H1 (cell line): ENCODE measurements around the gene ZBTB16. TPM values are rescaled to one million over a fixed set of nuclear protein-coding genes. Genes with fewer than 3 reads are reported as not detected.

Experiments used
- CTCF ChIA-PET: fragments of 300-600 bp; sonication (Branson Sonifier 250); formaldehyde crosslinking; loops from one replicate; lab custom pipeline; 2021; ENCODE audit not compliant: partially characterized antibody; lab: Charles Lee
- POLR2A ChIA-PET: fragments of 300-600 bp; sonication (Branson Sonifier 250); formaldehyde crosslinking; loops from one replicate; lab custom pipeline; 2021; ENCODE audit warnings: inconsistent platforms; ENCODE audit not compliant: partially characterized antibody; lab: Charles Lee
- DNase-seq, 2 experiments: peaks; one replicate each; pipeline versions ENCODE4 v3.0.0 to v3.0.0-alpha.2; 2010 to 2022; ENCODE audit warnings: low spot score in 2 of 2, low read depth in 1 of 2, mixed read lengths in 1 of 2
- FAIRE-seq: peaks from 2 replicates; lab custom pipeline; 2011; peaks lifted over from hg19 to GRCh38; lab: Jason Lieb, UNC
- H2AFZ ChIP-seq: 2 replicates; pipeline ENCODE4 v1.8.1; 2012; ENCODE audit warnings: low read length, inconsistent platforms
- H2AK5ac ChIP-seq: 2 replicates; pipeline ENCODE4 v1.6.1; 2013; ENCODE audit warnings: low read depth, low read length
- H2BK120ac ChIP-seq: replicated peaks from 2 replicates; pipeline ENCODE3; 2013; ENCODE audit warnings: low read depth, low read length, inconsistent platforms
- H2BK12ac ChIP-seq: 2 replicates; pipeline ENCODE4 v1.6.1; 2013; ENCODE audit warnings: low read depth, low read length
- H2BK15ac ChIP-seq: 2 replicates; pipeline ENCODE4 v1.6.1; 2013; ENCODE audit warnings: low read length
- H2BK20ac ChIP-seq: 2 replicates; pipeline ENCODE4 v1.6.1; 2013; ENCODE audit warnings: low read length
- H2BK5ac ChIP-seq: 2 replicates; pipeline ENCODE4 v1.6.1; 2013; ENCODE audit warnings: low read depth, low read length
- H3K14ac ChIP-seq: 2 replicates; pipeline ENCODE4 v1.6.1; 2013; ENCODE audit warnings: inconsistent platforms; ENCODE audit not compliant: insufficient read length
- H3K18ac ChIP-seq: 2 replicates; pipeline ENCODE4 v1.6.1; 2013; ENCODE audit warnings: low read length; ENCODE audit errors: extremely low read depth
- H3K23ac ChIP-seq: 2 replicates; pipeline ENCODE4 v1.6.1; 2013; ENCODE audit warnings: inconsistent platforms; ENCODE audit not compliant: insufficient read length
- H3K23me2 ChIP-seq: 2 replicates; pipeline ENCODE4 v1.6.1; 2013; ENCODE audit warnings: low read depth, low read length
- H3K27ac ChIP-seq: 2 replicates; pipeline ENCODE4 v1.6.1; 2011; ENCODE audit warnings: low read depth, low read length, inconsistent platforms
- H3K27me3 ChIP-seq, 4 experiments: replicated peaks in 1 of 4; 1 replicate in 1 of 4; 2 replicates in 3 of 4; pipeline versions ENCODE4 v1.6.1 to v1.8.1; 2011 to 2013; ENCODE audit warnings: low read length in 3 of 4, mild to moderate bottlenecking in 3 of 4, inconsistent platforms in 2 of 4, mixed read lengths in 2 of 4, moderate library complexity in 1 of 4; ENCODE audit not compliant: control insufficient read depth in 3 of 4, insufficient read depth in 3 of 4; ENCODE audit errors: extremely low read depth in 1 of 4
- H3K36me3 ChIP-seq, 4 experiments: 2 replicates each; pipeline versions ENCODE4 v1.6.1 to v1.8.1; 2011 to 2013; ENCODE audit warnings: mild to moderate bottlenecking in 4 of 4, low read length in 3 of 4, moderate library complexity in 2 of 4, control low read depth in 1 of 4, inconsistent platforms in 1 of 4; ENCODE audit not compliant: insufficient read depth in 4 of 4, control insufficient read depth in 2 of 4
- H3K4ac ChIP-seq: replicated peaks from 2 replicates; pipeline ENCODE3; 2013; ENCODE audit warnings: low read length, low read depth, mixed read lengths, inconsistent platforms; ENCODE audit not compliant: insufficient read length
- H3K4me1 ChIP-seq, 4 experiments: replicated peaks in 1 of 4; 1 replicate in 1 of 4; 2 replicates in 3 of 4; pipeline versions ENCODE4 v1.6.1 to v1.8.1; 2011 to 2013; ENCODE audit warnings: low read length in 3 of 4, inconsistent platforms in 2 of 4, mixed read lengths in 1 of 4; ENCODE audit not compliant: insufficient read depth in 4 of 4, control insufficient read depth in 3 of 4
- H3K4me2 ChIP-seq, 2 experiments: 2 replicates each; pipeline versions ENCODE4 v1.6.1 to v1.8.1; 2011 to 2013; ENCODE audit warnings: low read depth in 2 of 2, low read length in 2 of 2, control low read depth in 1 of 2, inconsistent platforms in 1 of 2, mild to moderate bottlenecking in 1 of 2; ENCODE audit not compliant: insufficient read depth in 1 of 2
- H3K4me3 ChIP-seq, 4 experiments: fragments of 200-600, 300-600 bp in 1 of 4; sonication (generic), shearing (Covaris generic), sonication (Bioruptor Twin) in 1 of 4; 2 replicates each; pipeline versions ENCODE4 v1.5.1 to v1.8.1; 2011 to 2016; ENCODE audit warnings: low read length in 4 of 4, low read depth in 3 of 4, control low read depth in 2 of 4, inconsistent platforms in 2 of 4, mild to moderate bottlenecking in 2 of 4, mixed read lengths in 1 of 4, moderate library complexity in 1 of 4; ENCODE audit not compliant: insufficient read depth in 2 of 4; ENCODE audit errors: extremely low read depth in 1 of 4
- H3K56ac ChIP-seq: replicated peaks from 2 replicates; pipeline ENCODE3; 2013; ENCODE audit warnings: low read depth, mild to moderate bottlenecking, mixed read lengths, low read length, inconsistent platforms; ENCODE audit not compliant: insufficient read length
- H3K79me1 ChIP-seq: 2 replicates; pipeline ENCODE4 v1.6.1; 2013; ENCODE audit warnings: low read depth, low read length, control low read depth
- H3K79me2 ChIP-seq, 2 experiments: 2 replicates each; pipeline versions ENCODE4 v1.6.1 to v1.8.1; 2012 to 2013; ENCODE audit warnings: low read length in 2 of 2, mild to moderate bottlenecking in 2 of 2, inconsistent platforms in 1 of 2; ENCODE audit not compliant: insufficient read depth in 2 of 2, control insufficient read depth in 1 of 2
- H3K9ac ChIP-seq, 4 experiments: replicated peaks in 1 of 4; 1 replicate in 1 of 4; 2 replicates in 3 of 4; pipeline versions ENCODE4 v1.6.1 to v1.8.1; 2011 to 2013; ENCODE audit warnings: low read depth in 3 of 4, low read length in 3 of 4, control low read depth in 2 of 4, mild to moderate bottlenecking in 2 of 4, moderate library complexity in 2 of 4, inconsistent platforms in 1 of 4; ENCODE audit errors: extremely low read depth in 1 of 4
- H3K9me3 ChIP-seq, 2 experiments: 2 replicates each; pipeline versions ENCODE4 v1.6.1 to v1.8.1; 2012 to 2013; ENCODE audit warnings: mild to moderate bottlenecking in 2 of 2, moderate library complexity in 2 of 2, control low read depth in 1 of 2, inconsistent platforms in 1 of 2, low read depth in 1 of 2, low read length in 1 of 2, mixed read lengths in 1 of 2; ENCODE audit not compliant: insufficient read depth in 2 of 2
- H4K20me1 ChIP-seq, 2 experiments: replicated peaks in 1 of 2; 2 replicates each; pipeline versions ENCODE3 to v1.8.1; 2011 to 2013; ENCODE audit warnings: inconsistent platforms in 2 of 2, low read length in 2 of 2, mild to moderate bottlenecking in 1 of 2; ENCODE audit not compliant: insufficient read depth in 2 of 2, control insufficient read depth in 1 of 2
- H4K5ac ChIP-seq: 2 replicates; pipeline ENCODE4 v1.6.1; 2013; ENCODE audit warnings: low read length, low read depth, mixed read lengths, inconsistent platforms; ENCODE audit not compliant: insufficient read length
- H4K8ac ChIP-seq: 2 replicates; pipeline ENCODE4 v1.8.0; 2013; ENCODE audit warnings: mild to moderate bottlenecking, moderate library complexity, low read length, inconsistent platforms; ENCODE audit not compliant: insufficient read depth; ENCODE audit errors: extremely low read depth
- H4K91ac ChIP-seq: replicated peaks from 2 replicates; pipeline ENCODE3; 2013; ENCODE audit warnings: low read length, mixed read lengths, inconsistent platforms; ENCODE audit not compliant: insufficient read length
- JUND ChIP-seq: IDR thresholded peaks from 2 replicates; pipeline ENCODE4 v1.6.1; 2011; ENCODE audit warnings: mild to moderate bottlenecking, improper control_type of control experiment, low read length
- POLR2AphosphoS5 ChIP-seq: IDR thresholded peaks from 2 replicates; pipeline ENCODE4 v1.6.1; 2011; ENCODE audit warnings: low read depth, low read length
- RBBP5 ChIP-seq: IDR thresholded peaks from 2 replicates; pipeline ENCODE4 v1.7.1; 2012; ENCODE audit warnings: low read depth, mild to moderate bottlenecking, inconsistent platforms, low read length, moderate library complexity, borderline replicate concordance
- RNF2 ChIP-seq: fragments of 200-900, 300-1000 bp; sonication (generic); IDR thresholded peaks from 2 replicates; pipeline ENCODE4 v1.7.1; 2016; ENCODE audit warnings: borderline replicate concordance, low read depth, mild to moderate bottlenecking, antibody characterized with exemption, low read length; ENCODE audit not compliant: poor library complexity, severe bottlenecking; ENCODE audit errors: missing control alignments
- SIX5 ChIP-seq: IDR thresholded peaks from 2 replicates; pipeline ENCODE4 v1.6.1; 2011; ENCODE audit warnings: mild to moderate bottlenecking, low read depth, low read length
- SP1 ChIP-seq: IDR thresholded peaks from 2 replicates; pipeline ENCODE4 v1.6.1; 2011; ENCODE audit warnings: low read depth, low read length
- SP2 ChIP-seq: IDR thresholded peaks from 2 replicates; pipeline ENCODE4 v1.6.1; 2012; ENCODE audit warnings: mild to moderate bottlenecking, low read length, inconsistent platforms
- YY1 ChIP-seq: IDR thresholded peaks from 2 replicates; pipeline ENCODE4 v1.6.1; 2011; ENCODE audit warnings: low read depth, mild to moderate bottlenecking, low read length
- WGBS, 2 experiments: shearing (Covaris generic) in 1 of 2; methylation state at CpG; one replicate each; pipeline versions ENCODE4 v1.1.6 to v1.1.7; 2013 to 2015; ENCODE audit warnings: low lambda C conversion rate in 2 of 2, mixed read lengths in 2 of 2, inconsistent platforms in 1 of 2, low coverage in 1 of 2, missing lambda C conversion rate in 1 of 2; ENCODE audit not compliant: insufficient replicate concordance in 2 of 2, insufficient coverage in 1 of 2, insufficient read length in 1 of 2; ENCODE audit errors: extremely low coverage in 1 of 2, missing lambda C conversion rate in 1 of 2; 5-methylcytosine and 5-hydroxymethylcytosine counted together
- polyA plus RNA-seq, 7 experiments: library from polyadenylated mRNA; depleted of rRNA in 3 of 7; stranded (reverse) in 5 of 7; unstranded in 2 of 7; fragments of >200 nt in 5 of 7; fragments of 200-250 nt in 2 of 7; gene quantifications; 1 replicate in 5 of 7; 2 replicates in 1 of 7; 4 replicates in 1 of 7; pipeline versions ENCODE4 v1.2.1 to v1.2.3, GENCODE V29; 2011 to 2013; ENCODE audit warnings: missing spikeins in 2 of 7, mixed read lengths in 2 of 7
- total RNA-seq: library from RNA; stranded (reverse); fragmentation: NEBNext Ultra II Directional; extraction: Animal tissue kit (Norgen Biotek cat#: 25700); gene quantifications from 2 replicates; pipeline ENCODE4 v1.2.1, GENCODE V29; 2021

Gene ZBTB16
- total and polyA plus RNA-seq, 2 of the 8 experiments (the other 6 are each of a cell fraction or from before 2014, with no cell fraction given): 0.12 to 0.61 TPM

DNA sequence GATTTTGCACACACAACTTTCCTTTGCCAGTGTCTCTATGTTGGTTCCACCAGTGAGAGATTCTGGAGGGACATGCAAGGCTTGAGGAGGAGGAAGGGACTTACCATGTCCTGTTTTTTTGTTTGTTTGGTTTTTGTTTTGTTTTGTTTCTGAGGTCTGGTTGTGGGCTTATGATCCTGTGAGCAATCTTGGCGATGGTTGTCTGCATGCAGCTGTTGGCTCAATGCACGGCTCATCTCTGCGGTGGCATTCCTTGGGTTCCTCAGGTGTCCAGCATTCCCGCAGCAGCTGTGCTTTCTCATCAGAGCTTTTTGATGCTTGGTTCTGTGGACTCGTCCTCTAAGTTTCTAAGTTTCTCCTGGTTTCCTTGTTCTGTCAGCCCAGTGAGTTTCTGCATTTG, 231.9 kb downstream of the ZBTB16 start:
- 90% methylated on average over 5 of the region's 5 CpGs; no CpG with 5 or more reads in 1 of the 2 experiments for WGBS, 2 experiments
- no peak overlapping the region for H4K91ac ChIP-seq
- no peak overlapping the region for H3K18ac ChIP-seq
- no peaks in the 10 kb centered on the region for H3K9me3 ChIP-seq
- no peak overlapping the region for H2BK5ac ChIP-seq
- H3K4me2 ChIP-seq: no peak overlapping the region
- no peak overlapping the region for H3K9ac ChIP-seq
- H2AFZ ChIP-seq: no peak overlapping the region
- no peak overlapping the region for H2AK5ac ChIP-seq
- H3K27ac ChIP-seq: no peak overlapping the region
- H3K4ac ChIP-seq: no peak overlapping the region
- no peak overlapping the region for H3K56ac ChIP-seq
- H3K36me3 ChIP-seq: no peaks in the 10 kb centered on the region
- no peaks in the 10 kb centered on the region for H3K23me2 ChIP-seq
- H3K14ac ChIP-seq: no peak overlapping the region
- H3K4me1 ChIP-seq: no peaks in the 10 kb centered on the region
- H2BK15ac ChIP-seq: no peak overlapping the region
- no peak overlapping the region for H4K8ac ChIP-seq
- H2BK20ac ChIP-seq: no peak overlapping the region
- H3K27me3 ChIP-seq: no peaks in the 10 kb centered on the region
- H4K20me1 ChIP-seq: no peaks in the 10 kb centered on the region
- CTCF ChIA-PET: interaction anchor here (0.8 to 3.8 kb wide), 6 partner anchors 9 to 1006 kb away, joined by 3 to 30 read pairs (median 4); no protein-coding TSS in a partner anchor
- POLR2A ChIA-PET: no interaction called here
- H3K4me3 ChIP-seq: no peak overlapping the region
- H2BK120ac ChIP-seq: no peak overlapping the region
- H3K79me1 ChIP-seq: no peaks in the 10 kb centered on the region
- H3K79me2 ChIP-seq: no peaks in the 10 kb centered on the region
- no peak for DNase-seq
- H4K5ac ChIP-seq: no peak overlapping the region
- TF ChIP-seq YY1 (no peak), SP1 (no peak), JUND (no peak), RNF2 (no peak), RBBP5 (no peak), POLR2AphosphoS5 (no peak), SP2 (no peak), SIX5 (no peak)
- TF ChIP-seq, all 59 proteins: peak for 0
- FAIRE-seq: no peak
- Histone ChIP-seq H3K23ac (no peak overlapping the region), H2BK12ac (no peak overlapping the region)
